Ecto neural progenitor cell (in vitro differentiated cells): ENCODE measurements around the gene SERPINH1.
"Not testable (repeated sequence)": the region's sequence is repeated elsewhere in the genome, so short reads cannot be mapped to it uniquely, and the experiment has no call there.

ENCODE experiments used
- DNase-seq: peaks from one replicate; pipeline ENCODE4 v3.0.0-alpha.2; 2018; ENCODE audit warnings: low spot score

SERPINH1 gene

DNA sequence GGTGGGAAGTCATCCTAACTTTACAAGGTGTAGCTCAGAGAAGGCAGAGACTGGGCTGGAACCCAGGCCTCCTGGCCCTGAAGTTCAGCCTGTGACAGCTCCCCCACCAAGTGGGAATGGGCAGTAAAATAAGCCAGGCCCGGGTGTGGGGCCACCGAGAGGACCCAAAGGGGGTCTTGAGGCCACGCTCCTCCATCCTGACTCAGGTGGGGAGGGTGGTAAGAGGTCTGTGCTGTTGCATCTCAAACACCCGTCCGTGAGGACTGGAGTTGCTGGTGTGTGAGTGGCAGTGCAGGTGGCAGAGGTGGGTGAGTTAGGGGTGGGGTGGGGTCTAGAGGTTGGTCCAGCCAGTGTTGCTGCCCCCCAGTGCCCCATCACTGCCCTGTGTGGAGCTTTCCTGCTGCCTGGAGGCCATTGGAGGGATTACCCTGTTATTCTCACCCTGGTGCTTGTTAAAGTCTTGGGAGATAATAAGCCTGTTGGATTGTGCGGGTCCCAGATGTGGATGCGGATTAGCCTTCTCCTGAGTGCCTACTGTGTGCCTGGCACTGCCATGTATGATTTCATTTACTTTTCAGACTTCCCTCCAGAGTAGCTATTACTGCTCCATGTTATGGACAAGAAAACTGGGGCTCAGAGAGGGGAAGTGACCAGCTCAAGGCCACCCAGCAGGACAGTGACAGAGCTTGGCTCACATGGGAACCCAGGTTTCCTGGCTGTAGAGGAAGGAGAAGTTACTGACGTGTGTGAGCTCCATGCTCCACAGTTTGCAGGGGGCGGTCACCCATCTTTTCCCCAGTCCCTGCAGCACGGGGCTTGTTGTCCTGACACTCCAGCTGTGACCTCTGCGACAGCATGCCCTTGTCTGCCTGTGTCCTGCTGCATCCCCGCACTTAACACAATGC is 12.9 kb downstream of the SERPINH1 start:
- no peak for DNase-seq

DNA sequence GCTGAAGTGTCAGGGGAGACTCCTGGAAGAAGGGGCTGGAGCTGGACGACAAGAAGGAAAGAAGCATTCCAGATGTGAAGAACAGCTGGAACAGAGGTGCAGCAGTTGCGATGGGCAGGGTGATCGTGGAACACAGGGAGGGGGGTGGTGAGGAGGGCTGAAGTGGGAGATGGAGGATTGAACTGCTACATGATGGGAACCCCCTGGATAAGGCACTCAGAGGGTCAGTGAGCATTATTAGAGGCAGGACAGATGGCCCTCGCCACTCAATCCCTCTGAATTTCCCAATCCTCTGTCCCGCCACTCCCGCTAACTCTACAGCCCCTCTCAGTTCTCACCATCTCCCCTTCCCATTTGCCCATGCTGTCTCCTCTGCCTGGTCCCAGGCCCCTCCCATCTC is 14.0 kb downstream of the SERPINH1 start:
- no peak for DNase-seq

DNA sequence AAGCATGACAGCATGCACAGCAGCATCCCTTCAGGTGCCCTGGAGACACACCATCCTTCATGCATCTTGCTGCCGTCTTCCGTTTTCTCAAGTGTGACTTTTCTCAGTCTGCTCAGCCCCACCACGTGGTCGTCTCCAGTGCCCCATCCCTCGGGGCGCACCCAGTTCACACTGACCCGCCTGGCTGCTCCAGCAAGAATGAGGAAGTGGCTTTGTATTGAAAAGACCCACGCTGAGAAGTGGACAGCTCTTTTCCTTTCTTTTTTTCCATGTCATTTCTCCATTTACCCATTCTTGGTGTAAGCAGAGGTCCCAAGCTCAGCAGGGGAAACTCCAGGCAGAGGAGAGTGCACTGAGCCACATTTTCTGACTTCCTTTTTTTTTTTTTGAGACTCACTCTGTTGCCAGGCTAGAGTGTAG is 14.5 kb downstream of the SERPINH1 start:
- DNase-seq: no peak

DNA sequence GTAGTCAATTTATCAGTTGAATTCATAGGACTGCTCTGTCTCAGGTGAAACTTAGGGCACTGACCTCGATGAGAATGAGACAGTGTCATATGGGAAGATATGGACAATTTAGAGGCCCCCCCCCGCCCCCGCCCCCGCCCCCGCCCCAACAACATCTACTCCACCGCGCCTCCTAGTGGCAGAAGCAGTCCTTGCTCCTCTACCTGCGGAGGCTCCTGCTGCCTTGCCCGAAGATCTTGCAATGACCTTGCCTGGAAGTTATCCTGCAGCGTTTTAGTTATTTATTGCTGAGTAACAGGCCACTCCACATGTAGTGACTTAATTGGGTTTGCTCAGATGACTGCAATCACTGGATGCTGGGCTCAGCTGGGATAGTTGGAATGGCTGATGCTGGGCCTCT is 15.2 kb downstream of the SERPINH1 start:
- DNase-seq: no peak

DNA sequence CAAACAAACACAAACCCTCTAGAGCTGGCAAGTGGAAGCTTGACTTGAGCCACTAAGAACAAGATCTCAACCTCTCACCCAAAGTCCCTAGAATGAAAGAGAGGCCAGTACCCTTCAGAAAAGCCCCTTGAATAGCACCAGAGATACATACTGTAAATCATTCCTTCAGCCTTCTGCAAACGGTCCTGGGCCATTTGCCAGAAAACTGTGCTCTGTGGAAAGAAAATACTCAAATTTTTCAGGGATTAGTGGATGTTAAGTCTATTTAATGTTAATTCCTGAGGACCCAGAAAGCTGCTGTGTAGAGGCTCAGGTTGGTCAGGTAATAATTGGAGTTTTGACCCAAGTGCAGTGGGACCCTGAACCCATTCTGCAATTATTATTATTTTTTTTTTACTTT is 16.9 kb downstream of the SERPINH1 start:
- DNase-seq: no peak

DNA sequence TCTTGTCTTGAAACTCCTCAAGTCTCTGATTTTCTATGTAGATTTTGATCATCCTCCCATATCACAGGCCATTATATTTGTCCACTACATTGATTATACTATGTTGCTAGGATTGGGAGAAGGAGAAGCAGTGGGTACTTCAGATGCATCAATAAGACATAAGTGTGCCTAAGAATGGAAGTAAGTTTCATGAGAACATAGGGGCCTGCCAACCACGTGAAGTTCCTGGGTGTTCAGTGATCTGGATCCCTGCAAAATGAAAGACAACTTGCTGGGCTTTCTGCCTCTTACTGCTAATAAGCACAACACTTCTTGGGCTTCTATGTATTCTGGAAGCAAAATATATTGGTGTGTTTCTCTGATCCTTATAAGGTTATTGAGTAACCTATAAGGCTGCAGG is 17.8 kb downstream of the SERPINH1 start:
- no peak for DNase-seq

DNA sequence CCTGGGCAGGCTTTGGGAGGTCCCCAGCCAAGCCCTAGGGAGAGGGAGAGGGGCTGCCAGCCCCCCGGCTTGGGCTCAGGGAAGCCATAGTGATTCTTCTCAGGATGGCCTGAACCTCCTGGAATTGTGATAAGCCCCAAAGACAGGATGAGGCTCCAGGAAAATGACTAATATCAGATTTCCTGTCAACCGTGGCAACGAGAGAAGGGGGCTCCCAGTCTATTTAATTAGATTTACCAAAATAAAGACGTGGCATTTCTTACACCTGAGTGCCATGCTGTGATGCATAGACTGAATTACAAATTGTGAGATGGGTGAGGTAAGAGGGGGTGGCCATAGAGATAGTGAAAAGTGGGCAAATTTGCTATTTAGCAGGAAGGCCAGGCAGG is 20.4 kb downstream of the SERPINH1 start:
- no peak for DNase-seq

DNA sequence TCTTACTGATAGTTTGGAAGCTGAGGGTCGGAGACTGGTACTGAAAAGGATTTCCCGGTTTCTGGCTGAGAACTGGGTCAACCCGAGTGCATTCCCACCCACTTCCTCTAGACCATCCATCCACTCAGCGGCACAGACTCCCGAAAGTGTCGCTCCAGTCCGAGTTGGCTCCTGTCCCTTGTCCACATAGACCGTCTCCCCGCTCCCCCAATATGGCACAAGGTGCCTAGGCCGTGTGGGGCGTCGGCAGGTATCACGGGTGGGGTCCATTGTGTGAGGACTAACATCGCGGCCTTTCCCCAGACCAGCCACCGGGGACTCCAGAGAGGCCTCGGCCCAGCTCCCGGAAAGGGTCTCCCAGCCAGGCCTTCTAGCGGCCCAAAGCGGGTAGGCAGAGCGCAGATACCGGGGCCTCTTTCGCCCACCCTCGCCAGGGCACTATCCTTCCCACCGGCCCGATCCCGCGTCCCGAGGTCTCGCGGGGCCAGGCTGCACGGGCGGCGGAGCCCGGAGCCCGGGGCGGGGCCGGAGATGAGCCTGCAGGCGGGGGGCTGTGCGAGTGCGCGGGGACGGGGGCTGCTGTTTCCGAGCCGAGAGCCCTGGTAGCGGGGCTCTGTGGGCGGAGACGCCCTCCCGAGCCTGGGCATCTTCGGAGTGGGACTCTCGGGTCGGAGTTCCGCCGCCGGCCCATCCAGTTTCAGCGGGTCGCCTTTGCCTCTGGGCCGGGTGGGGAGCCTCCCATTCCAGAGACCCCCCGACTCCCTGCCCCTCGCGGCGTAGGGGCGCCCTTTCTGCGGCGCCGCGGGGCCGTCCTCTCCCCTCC is 21.1 kb downstream of the SERPINH1 start:
- DNase-seq: peak; percentile 89

DNA sequence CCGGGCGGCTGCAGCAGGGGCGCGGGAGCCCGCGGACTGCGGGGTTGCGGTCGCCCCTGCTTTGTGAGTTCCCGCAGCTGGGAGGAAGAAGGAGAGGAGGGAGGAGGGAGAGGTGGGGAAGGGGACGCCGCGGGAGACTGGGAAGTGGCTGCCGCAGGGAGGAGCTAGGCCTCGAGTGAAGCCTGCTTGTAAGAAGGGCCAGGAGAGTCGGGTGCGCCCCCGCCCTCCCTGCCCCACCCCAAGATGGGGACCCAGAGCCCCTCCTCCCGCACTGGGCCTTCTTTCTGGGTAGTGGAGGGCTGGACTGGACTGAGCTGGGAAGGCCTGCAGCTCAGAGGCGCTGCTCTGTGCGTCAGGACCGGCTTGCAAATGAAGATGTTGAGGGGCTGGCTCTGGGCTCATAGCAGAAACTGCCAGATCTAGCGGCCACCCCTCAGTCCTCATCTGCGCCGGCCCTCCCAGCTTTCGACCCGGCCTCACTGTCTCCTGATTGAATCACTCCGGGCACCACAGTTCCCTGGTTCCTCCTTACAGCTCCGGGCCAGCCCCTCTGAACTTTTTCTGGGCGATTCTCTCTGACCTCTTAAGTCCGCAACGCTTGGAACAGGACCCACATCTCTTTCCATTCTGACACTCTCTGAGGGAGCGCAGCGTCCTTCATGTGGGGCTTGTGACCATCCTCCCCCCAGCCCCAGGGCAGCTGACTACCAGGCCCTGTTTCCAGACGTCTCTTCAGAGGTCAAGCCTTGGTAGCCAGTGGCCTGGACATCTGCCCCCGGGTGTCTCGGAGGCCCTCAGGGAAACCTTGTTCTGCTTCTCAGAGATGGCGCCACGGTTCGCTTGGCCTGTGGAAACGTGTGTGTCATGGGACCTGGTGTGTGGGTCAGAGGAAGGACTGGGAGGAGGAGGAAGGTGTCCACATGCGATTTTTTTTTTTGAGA is 21.9 kb downstream of the SERPINH1 start:
- DNase-seq: peak; percentile 83

DNA sequence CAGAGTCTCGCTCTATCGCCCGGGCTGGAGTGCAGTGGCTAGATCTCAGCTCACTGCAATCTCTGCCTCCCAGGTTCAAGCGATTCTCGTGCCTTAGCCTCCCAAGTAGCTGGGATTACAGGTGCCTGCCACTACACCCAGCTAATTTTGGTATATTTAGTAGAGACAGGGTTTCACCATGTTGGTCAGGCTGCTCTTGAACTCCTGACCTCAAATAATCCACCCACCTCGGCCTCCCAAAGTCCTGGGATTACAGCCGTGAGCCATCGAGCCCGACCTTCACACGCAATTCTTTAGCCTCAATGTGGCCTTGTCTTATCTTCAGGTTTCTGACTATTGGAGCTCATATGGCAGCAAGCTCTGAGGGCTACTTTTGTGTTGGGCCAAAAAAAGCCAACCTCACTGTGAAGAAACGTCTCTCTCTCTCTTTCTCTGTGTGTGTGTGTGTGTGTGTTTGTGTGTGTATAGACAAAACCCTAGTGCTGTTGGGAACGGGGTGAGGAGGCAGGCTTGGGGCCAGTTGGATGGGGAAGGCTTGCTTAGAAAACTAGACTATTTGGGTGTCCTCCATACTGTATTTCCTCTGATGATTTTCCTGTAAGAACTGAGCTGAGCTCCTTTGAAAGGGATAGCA is 22.7 kb downstream of the SERPINH1 start:
- DNase-seq: not testable (repeated sequence)

DNA sequence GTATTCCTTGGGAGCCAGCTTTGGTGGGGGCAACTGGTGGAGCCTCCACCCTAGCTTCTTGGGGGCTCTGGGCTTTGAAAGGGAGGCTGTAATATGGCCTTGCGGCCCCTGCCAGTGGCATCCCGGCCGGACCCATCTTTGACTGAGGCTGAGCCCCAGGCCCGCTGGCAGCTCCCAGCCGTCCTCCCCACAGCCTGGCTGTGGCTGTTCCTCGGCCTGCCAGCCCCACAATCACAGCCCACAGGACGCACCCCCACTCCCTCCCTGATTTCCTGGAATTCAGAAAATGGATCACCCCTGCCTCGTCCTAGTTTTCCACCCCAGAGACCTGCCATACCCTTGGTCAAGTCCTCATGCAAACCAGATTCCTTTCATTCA is 23.2 kb downstream of the SERPINH1 start:
- DNase-seq: no peak

DNA sequence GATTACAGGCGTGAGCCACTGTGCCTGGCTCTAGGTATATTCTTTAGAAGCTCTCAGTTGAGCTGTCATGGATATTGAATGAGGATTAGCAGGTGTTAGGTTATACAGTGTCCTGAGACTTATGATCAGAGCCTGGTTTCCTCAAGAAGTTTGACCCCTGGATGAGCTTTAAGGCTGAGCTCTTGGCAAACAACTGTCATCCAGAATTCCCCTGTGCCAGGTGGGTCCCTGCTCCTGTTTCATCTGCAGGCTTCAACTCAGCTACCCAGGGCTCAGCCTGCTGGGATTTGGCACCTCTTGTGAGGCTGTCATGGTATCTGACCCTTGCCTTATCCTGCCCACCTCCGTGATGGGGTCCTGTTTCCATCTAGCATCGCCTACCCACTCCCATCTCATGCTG is 24.3 kb downstream of the SERPINH1 start:
- no peak for DNase-seq

DNA sequence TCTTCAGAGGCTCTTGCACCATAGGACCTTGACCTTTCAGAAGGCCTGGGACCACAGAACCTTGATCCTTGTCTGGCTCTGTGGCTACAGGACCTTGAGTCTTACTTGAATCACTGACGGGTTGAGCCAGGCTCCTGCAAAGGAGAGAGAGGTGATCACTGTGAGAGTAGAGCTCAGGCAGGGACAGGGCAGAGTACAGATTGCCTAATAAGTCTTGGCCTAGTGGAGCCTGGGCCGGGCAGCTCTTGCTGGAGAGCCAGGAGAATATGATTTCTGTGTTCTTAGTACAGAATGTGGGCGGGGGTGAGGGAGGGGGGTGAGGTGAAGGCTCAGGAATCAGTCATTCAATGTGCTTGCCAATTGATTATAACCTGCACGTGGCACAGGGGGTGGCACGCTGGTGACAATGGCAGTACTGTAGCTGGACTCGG is 26.0 kb downstream of the SERPINH1 start:
- DNase-seq: no peak

DNA sequence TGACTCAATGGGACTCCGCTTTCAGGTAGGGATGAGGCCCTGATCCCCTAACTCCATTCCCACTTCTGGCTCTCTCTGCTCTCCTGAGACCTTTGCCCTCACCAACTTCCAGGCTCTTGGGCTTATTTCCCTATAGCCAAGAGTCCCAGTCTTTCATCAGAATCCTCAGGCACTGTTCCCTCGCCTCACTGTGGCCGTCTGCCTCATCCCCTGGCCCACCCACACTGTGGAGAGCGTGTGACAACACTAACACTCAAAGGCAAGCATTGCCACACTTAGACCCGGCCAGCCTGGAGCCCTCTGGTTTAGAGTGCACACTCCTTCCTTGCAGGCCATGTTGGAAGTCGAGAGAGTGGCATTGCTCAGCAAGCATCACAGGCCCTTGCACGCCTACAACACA is 27.0 kb downstream of the SERPINH1 start:
- no peak for DNase-seq

DNA sequence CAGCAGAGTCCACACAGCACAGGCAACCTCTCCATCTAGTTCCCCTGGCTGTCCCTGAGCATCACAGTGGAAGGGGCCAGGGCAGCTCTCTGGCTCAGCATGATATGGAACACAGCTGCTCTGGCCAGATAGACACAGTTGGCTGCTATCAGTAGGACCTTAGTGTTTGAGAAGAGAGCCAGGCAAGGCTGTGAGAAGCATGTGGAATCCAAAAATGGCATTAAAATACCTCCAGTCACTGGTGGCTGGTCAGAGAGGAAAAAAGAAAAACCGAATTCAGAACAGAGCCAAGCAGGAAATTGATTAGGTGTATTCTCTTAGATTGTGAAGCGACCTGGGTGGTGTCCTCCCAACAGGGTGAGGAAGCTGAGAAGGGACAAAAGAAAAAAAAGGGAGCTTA is 27.9 kb downstream of the SERPINH1 start:
- no peak for DNase-seq

DNA sequence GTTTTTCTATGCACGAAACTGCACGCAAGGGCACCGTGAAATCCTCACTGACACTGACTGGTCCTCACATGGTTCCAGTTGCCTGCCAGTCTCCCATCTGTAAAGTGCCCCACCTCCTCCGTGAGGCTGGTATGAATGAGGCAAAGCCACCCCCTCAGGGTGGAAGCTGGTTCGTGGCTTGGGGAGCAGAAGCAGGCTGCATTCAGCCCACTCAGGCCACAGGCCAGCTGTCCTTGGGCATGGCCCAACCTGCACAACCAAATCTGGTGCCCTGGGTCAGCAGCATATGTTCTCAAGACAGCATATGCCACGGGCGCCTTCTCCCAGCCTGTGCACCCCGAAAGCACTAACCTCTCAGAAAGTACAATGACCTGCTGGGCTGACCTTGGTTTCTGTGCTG is 29.3 kb downstream of the SERPINH1 start:
- DNase-seq: no peak

DNA sequence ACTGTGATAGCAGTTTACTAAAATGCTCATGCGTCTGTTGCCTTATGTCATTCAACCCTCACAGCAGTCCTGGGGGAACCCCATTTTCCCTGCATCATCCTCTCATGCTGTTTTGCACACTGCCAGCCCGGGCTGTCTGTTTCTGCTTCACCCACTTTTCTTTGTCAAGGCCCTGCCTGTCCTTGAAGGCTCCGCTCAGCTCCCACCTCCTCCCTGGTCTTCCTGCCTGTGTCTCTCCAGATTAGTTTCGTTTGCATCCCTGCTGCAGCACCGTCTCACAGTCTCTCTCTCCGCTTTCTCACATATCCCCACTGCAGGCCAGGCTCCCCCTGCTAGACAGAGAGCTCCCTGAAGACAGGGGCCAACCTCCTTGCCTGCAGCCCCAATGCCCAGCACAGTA is 29.9 kb downstream of the SERPINH1 start:
- DNase-seq: no peak

DNA sequence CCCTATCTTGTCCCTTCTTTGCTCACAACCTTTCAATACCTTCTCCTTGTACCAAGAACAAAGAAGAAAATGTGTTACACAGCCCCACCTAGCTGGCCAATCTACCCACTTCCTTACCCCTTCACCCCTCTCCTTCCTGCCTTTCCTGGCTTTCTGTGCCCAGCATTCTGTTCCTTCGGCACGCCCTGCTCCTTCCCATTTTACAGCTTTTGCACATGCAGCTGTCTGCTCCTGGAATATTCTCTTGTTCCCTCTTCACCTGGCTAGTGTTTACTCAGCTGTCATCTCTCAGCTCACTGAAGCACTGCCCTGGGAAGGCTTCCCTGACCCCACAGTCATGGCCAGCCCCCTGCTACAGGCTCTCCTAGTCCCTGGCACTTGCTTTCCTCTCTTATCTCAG is 30.7 kb downstream of the SERPINH1 start:
- DNase-seq: no peak

DNA sequence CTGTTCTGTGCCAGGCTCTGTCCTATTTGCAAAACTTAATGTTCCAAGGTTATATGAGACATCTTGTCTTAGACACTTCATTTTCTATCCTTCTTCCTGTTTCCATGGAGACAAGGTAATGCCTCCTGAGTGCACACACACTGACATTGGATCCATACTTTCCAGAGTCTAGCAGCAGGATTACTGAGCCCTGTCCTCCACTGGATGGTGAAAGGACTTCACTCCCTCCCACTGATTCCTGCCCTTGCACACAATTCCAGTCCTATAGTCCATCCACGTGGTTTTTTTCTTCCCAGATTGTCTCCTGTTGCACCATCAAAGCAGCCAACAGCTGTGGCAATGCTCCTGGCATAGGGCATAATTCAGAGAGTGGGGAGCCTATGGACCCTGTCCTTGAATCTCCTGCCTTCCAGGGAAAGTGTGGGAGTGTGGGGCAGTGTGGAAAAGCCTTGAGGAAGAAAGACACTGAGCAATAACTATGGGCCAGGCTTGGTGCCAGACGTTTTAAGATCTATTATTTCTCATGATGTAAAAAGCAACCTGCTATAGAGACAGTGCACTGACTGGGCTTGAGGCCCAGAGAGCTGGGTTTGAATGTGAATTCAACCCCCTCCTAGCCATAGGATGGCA is 31.3 kb downstream of the SERPINH1 start:
- no peak for DNase-seq

DNA sequence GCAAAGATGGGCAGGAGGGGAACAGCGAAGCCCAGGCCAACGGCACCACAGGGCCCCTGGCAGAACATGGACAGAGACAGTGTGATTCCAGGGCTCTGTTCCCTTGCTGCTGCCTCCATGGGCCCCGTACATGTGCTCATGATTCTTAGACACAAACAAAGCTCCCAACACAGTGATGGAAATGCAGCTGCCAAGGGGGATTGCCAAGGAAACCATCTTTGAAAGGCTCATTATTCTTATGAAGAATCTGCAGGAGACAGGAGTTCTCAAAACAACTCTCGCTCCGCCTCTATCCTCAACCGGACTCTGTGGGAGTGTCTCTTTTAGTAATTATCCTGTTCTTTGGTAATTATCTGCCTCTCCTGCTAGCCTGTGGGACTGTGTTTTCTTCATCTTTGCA is 32.2 kb downstream of the SERPINH1 start:
- no peak for DNase-seq

DNA sequence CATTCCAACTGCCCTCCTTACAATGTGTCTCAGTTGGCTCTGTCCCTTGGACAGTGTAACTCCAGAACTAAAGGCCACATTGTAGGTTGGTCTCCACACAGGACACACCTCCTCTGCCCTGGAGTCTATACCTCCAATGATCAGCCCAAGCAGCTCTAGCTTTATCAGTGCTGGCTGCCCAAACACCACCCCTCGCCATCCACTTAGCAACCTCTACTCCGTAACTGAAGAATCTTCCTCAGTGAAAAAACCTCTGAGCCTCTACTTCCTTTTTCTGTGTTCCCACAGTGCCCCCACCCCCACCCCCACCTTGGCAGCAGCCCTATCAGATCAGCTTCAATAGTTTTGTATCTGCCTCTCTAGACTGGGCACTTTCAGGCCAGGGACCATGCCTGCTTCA is 33.4 kb downstream of the SERPINH1 start:
- no peak for DNase-seq
